Measurements from ENCODE around the gene PAM16.
A peak's percentile ranks its signal among the peaks of the same experiment; 100 is the strongest.

The PAM16 gene

DNA sequence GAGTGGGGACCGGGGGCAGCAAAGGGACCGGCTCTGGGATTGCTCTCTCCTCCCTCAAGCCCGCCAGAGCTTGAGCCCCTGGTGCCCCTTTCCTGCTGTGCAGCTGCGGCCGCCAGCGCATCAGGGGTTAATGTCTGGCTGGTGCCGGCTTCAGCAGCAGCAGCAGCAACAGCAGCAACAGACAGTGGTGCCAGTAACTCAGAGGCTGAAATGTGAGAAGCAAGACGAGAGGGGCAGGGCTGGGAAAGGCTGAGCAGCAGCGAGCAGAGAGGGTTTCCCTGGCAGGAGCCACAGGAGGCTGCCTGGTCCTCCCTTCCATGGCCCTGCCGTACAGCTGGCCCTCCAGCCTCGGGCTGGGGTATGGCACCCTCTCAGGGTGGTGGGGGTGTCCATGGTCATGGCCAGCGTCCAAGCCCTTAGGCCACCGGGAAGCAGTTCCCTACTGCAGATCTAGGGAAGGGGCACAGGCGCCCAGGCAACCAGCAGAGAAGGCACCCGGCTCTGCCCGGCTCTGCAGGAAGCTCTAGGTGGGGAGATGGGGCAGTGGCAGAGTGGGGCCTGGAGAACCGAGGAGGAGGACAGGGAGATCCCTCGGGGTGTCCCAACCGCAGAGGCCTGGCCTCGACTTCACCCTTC is 57.2 kb downstream of the PAM16 start:
- CTCF ChIA-PET, result interaction anchor here (0.8 to 1.9 kb wide), 5 partner anchors 19 to 109 kb away, joined by 3 to 6 read pairs (median 5); no protein-coding TSS in a partner anchor
- 23% methylated on average over 14 of the region's 20 CpGs for WGBS (ENCODE audit: insufficient coverage)
- H3K36me3 ChIP-seq (ENCODE audit: control insufficient read depth in 4 of 4, insufficient read depth in 4 of 4, low read length in 3 of 4), result no peaks in the 10 kb centered on the region
- peaks cover 0 to 11% (median 11%) of the 10 kb centered on the region in 4 experiments for H3K4me1 ChIP-seq (ENCODE audit: control extremely low read depth in 1 of 4, control insufficient read depth in 4 of 4, insufficient read depth in 4 of 4, low read length in 3 of 4)
- H3K9me3 ChIP-seq (ENCODE audit: control extremely low read depth in 1 of 5, control insufficient read depth in 4 of 5, insufficient read depth in 2 of 5, low read depth in 1 of 5, low read length in 4 of 5), result no peaks in the 10 kb centered on the region
- H3K27me3 ChIP-seq (replicated peaks in 2 of 5; ENCODE audit: control insufficient read depth in 4 of 5, insufficient read depth in 5 of 5, low read length in 4 of 5), result peaks cover 0 to 13% (median 2%) of the 10 kb centered on the region in 5 experiments
- no peak overlapping the region for H3K27ac ChIP-seq (ENCODE audit: insufficient read depth in 1 of 2, low read depth in 1 of 2, low read length in 2 of 2, poor library complexity in 1 of 2, severe bottlenecking in 2 of 2)
- H3K4me3 ChIP-seq (ENCODE audit: control insufficient read depth in 1 of 7, extremely low read depth in 1 of 7, insufficient read depth in 4 of 7, low read depth in 2 of 7, low read length in 6 of 7), result no peak overlapping the region
- DNase-seq, result peak in 1 of 3 donors; percentile 37
- POLR2A ChIA-PET, result no interaction called here

DNA sequence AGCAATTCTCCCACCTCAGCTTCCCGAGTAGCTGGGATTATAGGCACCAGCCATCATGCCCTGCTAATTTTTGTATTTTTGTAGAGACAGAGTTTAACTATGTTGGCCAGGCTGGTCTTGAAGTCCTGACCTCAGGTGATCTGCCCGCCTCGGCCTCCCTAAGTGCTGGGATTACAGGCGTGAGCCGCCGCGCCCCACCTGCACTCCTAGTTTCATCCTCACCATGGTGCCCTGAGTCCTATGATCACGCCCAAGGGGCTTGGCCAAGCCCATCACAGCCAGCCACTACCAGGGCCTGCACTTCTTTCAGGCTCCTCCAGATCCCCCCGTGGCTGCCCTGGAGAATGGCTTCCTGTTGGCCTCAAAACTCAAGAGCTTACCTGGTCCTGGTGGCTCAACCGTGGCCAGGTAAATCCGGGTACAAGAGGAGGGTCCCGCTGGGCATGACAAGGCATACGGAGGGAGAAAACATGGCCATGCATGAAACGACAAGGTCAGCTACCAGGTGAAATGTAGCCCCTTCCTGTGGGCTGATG is 57.9 kb downstream of the PAM16 start:
- H3K27me3 ChIP-seq (replicated peaks in 2 of 5; ENCODE audit: control insufficient read depth in 4 of 5, insufficient read depth in 5 of 5, low read length in 4 of 5), result peaks cover 0 to 13% (median 2%) of the 10 kb centered on the region in 5 experiments
- peaks cover 0 to 15% (median 12%) of the 10 kb centered on the region in 4 experiments for H3K4me1 ChIP-seq (ENCODE audit: control extremely low read depth in 1 of 4, control insufficient read depth in 4 of 4, insufficient read depth in 4 of 4, low read length in 3 of 4)
- H3K27ac ChIP-seq (ENCODE audit: insufficient read depth in 1 of 2, low read depth in 1 of 2, low read length in 2 of 2, poor library complexity in 1 of 2, severe bottlenecking in 2 of 2), result no peak overlapping the region
- no peaks in the 10 kb centered on the region for H3K9me3 ChIP-seq (ENCODE audit: control extremely low read depth in 1 of 5, control insufficient read depth in 4 of 5, insufficient read depth in 2 of 5, low read depth in 1 of 5, low read length in 4 of 5)
- DNase-seq, result no peak
- ChIA-PET CTCF (interaction anchor here (0.5 to 1.9 kb wide), 4 partner anchors 9 to 110 kb away, joined by 3 to 6 read pairs (median 5); no protein-coding TSS in a partner anchor), POLR2A (no interaction called here)
- no peak overlapping the region for H3K4me3 ChIP-seq (ENCODE audit: control insufficient read depth in 1 of 7, extremely low read depth in 1 of 7, insufficient read depth in 4 of 7, low read depth in 2 of 7, low read length in 6 of 7)
- H3K36me3 ChIP-seq (ENCODE audit: control insufficient read depth in 4 of 4, insufficient read depth in 4 of 4, low read length in 3 of 4), result no peaks in the 10 kb centered on the region
- 79% methylated on average over 12 of the region's 14 CpGs for WGBS (ENCODE audit: insufficient coverage)

DNA sequence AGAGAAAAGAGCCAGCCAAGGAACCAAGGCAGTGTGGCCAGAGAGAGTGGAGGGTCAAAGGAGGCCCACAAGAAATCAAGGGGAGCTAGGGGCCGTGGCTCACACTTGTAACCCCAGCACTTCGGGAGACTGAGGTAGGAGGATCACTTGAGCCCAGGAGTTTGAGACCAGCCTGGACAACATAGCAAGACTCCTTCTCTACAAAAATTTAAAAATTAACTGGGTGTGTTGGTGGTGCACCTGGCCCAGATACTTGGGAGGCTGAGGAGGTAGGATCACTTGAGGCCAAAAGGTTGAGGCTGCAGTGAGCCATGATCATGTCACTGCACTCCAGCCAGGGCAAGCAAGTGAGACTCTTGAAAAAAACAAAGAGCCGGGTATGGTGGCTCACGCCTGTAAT is 59.4 kb downstream of the PAM16 start:
- no peaks in the 10 kb centered on the region for H3K36me3 ChIP-seq (ENCODE audit: control insufficient read depth in 4 of 4, insufficient read depth in 4 of 4, low read length in 3 of 4)
- WGBS (ENCODE audit: insufficient coverage), result 100% methylated on average over 3 of the region's 4 CpGs
- H3K27ac ChIP-seq (ENCODE audit: insufficient read depth in 1 of 2, low read depth in 1 of 2, low read length in 2 of 2, poor library complexity in 1 of 2, severe bottlenecking in 2 of 2), result no peak overlapping the region
- ChIA-PET CTCF (interaction anchor here (1.1 to 11.1 kb wide), 3 partner anchors 18 to 58 kb away, joined by 4 to 132 read pairs (median 89); no protein-coding TSS in a partner anchor), POLR2A (no interaction called here)
- no peak overlapping the region for H3K4me3 ChIP-seq (ENCODE audit: control insufficient read depth in 1 of 7, extremely low read depth in 1 of 7, insufficient read depth in 4 of 7, low read depth in 2 of 7, low read length in 6 of 7)
- no peak for DNase-seq
- no peaks in the 10 kb centered on the region for H3K9me3 ChIP-seq (ENCODE audit: control extremely low read depth in 1 of 5, control insufficient read depth in 4 of 5, insufficient read depth in 2 of 5, low read depth in 1 of 5, low read length in 4 of 5)
- peaks cover 0 to 13% (median 2%) of the 10 kb centered on the region in 5 experiments for H3K27me3 ChIP-seq (replicated peaks in 2 of 5; ENCODE audit: control insufficient read depth in 4 of 5, insufficient read depth in 5 of 5, low read length in 4 of 5)
- H3K4me1 ChIP-seq (ENCODE audit: control extremely low read depth in 1 of 4, control insufficient read depth in 4 of 4, insufficient read depth in 4 of 4, low read length in 3 of 4), result peaks cover 0 to 18% (median 13%) of the 10 kb centered on the region in 4 experiments
